ENCODE measurements around the gene SYNJ2.

The SYNJ2 gene

DNA sequence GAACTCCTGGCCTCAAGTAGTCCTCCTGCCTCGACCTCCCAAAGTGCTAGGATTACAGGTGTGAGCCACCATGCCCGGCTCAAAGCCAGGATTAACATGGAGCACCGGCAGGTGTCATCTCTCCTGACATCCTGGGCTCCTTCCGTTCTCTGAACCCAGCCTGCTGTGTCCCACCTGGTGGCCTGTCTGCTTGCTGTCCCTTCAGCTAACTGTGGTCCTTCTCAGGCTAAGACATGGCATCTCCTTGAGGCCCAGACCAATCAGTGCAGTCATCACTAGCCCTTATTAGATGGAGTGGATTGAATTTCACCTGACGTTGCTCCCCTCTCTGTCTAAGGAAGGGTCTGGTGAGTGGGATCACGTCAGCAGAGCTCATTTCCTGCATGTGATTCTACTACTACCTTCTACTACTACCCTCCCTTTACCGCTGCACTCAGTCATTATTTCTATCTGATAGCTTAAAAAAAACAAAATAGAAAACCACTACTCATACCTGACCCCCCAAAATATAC lies 28.0 kb upstream of the SYNJ2 start:
- peaks cover 9% of the 10 kb centered on the region for H3K4me1 ChIP-seq (ENCODE audit: low read length)
- no peak overlapping the region for H3K9ac ChIP-seq (ENCODE audit: low read length)
- peaks cover 5% of the 10 kb centered on the region; the same call in 1 of the 2 replicates for H3K27me3 ChIP-seq (ENCODE audit: low read depth, low read length)
- H3K79me2 ChIP-seq (ENCODE audit: low read length) = no peaks in the 10 kb centered on the region
- H2AFZ ChIP-seq (ENCODE audit: low read depth, low read length) = peak overlapping the region; percentile 19
- no peaks in the 10 kb centered on the region for H4K20me1 ChIP-seq (ENCODE audit: insufficient read depth, low read length)
- no peaks in the 10 kb centered on the region for H3K36me3 ChIP-seq (replicated peaks; ENCODE audit: low read depth, low read length)
- no peak overlapping the region for H3K27ac ChIP-seq (ENCODE audit: low read length)
- TF ChIP-seq, protein P1, sequence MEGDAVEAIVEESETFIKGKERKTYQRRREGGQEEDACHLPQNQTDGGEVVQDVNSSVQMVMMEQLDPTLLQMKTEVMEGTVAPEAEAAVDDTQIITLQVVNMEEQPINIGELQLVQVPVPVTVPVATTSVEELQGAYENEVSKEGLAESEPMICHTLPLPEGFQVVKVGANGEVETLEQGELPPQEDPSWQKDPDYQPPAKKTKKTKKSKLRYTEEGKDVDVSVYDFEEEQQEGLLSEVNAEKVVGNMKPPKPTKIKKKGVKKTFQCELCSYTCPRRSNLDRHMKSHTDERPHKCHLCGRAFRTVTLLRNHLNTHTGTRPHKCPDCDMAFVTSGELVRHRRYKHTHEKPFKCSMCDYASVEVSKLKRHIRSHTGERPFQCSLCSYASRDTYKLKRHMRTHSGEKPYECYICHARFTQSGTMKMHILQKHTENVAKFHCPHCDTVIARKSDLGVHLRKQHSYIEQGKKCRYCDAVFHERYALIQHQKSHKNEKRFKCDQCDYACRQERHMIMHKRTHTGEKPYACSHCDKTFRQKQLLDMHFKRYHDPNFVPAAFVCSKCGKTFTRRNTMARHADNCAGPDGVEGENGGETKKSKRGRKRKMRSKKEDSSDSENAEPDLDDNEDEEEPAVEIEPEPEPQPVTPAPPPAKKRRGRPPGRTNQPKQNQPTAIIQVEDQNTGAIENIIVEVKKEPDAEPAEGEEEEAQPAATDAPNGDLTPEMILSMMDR (IDR thresholded peaks at IDR 0.05; ENCODE audit: low read depth, low read length) = no peak
- no peak for TF ChIP-seq EZH2phosphoT487 (IDR thresholded peaks at IDR 0.05; ENCODE audit: low read depth)
- H3K4me2 ChIP-seq (ENCODE audit: low read length) = peak overlapping the region; percentile 69
- no peaks in the 10 kb centered on the region for H3K9me3 ChIP-seq (ENCODE audit: insufficient read depth, low read length)
- peak overlapping the region; percentile 54 for H3K4me3 ChIP-seq (ENCODE audit: low read length)

DNA sequence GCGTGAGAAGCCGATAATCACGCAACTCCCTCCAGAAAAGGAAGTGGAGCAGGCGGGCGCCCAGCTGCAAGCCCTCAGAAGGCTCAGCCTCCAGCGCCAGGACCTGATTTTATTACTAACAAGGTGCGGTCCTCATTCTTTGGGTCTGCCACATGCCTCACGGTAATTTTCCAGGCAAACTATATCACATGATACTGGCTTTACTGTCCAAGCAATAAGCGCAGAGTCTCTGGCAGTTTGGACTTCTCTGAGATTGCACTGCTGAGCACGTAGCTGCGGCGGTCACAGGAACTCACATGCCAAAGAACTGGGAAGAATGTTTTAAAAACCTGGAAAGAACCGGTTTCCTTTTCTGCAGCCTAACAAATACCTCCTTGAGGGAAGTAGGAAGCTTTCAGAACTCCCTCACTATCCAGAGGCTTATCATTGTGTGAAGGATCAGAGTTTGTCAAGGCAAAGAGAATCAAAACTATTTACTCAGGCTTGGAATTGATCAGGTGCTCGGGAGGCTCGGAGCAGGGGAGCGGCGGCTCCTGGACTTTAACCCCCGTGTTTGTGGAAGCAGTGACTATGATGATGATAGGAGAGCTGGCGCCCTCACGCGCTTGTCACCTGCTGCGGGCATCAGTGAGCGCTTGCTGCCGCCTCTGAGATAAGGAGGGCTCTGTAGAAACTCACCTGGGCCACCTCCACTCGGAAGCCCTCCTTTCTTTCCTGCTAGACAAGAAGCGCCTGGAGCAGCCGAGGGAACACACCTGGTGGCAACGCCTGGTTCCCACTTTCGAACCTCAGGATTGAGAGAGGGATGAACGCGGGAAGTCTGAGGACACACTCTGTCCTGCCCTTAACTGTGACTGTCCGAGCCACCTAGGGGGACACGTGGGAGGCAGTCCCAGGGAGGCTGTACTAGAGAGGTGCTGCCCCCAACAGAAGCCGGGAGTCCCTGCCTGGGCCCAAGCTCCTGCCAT lies 27.2 kb upstream of the SYNJ2 start:
- H3K27ac ChIP-seq (ENCODE audit: low read length) = no peak overlapping the region
- H2AFZ ChIP-seq (ENCODE audit: low read depth, low read length) = peak overlapping the region; percentile 19
- peak overlapping the region; percentile 54 for H3K4me3 ChIP-seq (ENCODE audit: low read length)
- peaks cover 9% of the 10 kb centered on the region for H3K4me1 ChIP-seq (ENCODE audit: low read length)
- no peaks in the 10 kb centered on the region for H4K20me1 ChIP-seq (ENCODE audit: insufficient read depth, low read length)
- peak overlapping the region; percentile 69 for H3K4me2 ChIP-seq (ENCODE audit: low read length)
- no peaks in the 10 kb centered on the region for H3K9me3 ChIP-seq (ENCODE audit: insufficient read depth, low read length)
- H3K36me3 ChIP-seq (replicated peaks; ENCODE audit: low read depth, low read length) = no peaks in the 10 kb centered on the region
- no peak overlapping the region for H3K9ac ChIP-seq (ENCODE audit: low read length)
- no peaks in the 10 kb centered on the region for H3K79me2 ChIP-seq (ENCODE audit: low read length)
- no peak for TF ChIP-seq EZH2phosphoT487 (IDR thresholded peaks at IDR 0.05; ENCODE audit: low read depth)
- TF ChIP-seq, protein P1 (IDR thresholded peaks at IDR 0.05; ENCODE audit: low read depth, low read length) = peak; percentile 12
- H3K27me3 ChIP-seq (ENCODE audit: low read depth, low read length) = peaks cover 5% of the 10 kb centered on the region; the same call in 1 of the 2 replicates

DNA sequence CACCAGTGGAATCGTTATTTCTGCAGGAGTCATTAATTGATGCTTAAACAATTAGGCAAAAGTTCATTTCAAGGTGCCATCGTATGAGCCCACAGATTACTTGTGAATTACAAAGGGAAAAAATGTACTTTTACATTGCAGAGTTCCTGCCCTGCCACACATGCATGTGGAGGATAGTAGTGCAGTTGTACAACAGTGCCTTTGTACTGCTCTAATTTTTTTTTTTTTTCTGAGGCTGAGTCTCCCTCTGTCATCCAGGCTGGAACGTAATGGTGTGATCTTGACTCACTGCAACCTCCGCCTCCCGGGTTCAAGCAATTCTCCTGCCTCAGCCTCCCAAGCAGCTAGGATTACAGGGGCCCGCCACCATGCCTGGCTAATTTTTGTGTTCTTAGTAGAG lies 26.0 kb upstream of the SYNJ2 start:
- TF ChIP-seq, protein P1 (IDR thresholded peaks at IDR 0.05; ENCODE audit: low read depth, low read length) = no peak
- no peak for TF ChIP-seq EZH2phosphoT487 (IDR thresholded peaks at IDR 0.05; ENCODE audit: low read depth)
- Histone ChIP-seq H3K36me3 (replicated peaks; ENCODE audit: low read depth, low read length) (no peaks in the 10 kb centered on the region), H3K4me1 (ENCODE audit: low read length) (peaks cover 9% of the 10 kb centered on the region), H3K79me2 (ENCODE audit: low read length) (no peaks in the 10 kb centered on the region), H3K4me3 (ENCODE audit: low read length) (no peak overlapping the region), H3K9ac (ENCODE audit: low read length) (no peak overlapping the region), H3K9me3 (ENCODE audit: insufficient read depth, low read length) (no peaks in the 10 kb centered on the region), H3K4me2 (ENCODE audit: low read length) (no peak overlapping the region), H2AFZ (ENCODE audit: low read depth, low read length) (no peak overlapping the region), H4K20me1 (ENCODE audit: insufficient read depth, low read length) (no peaks in the 10 kb centered on the region), H3K27ac (ENCODE audit: low read length) (no peak overlapping the region), H3K27me3 (ENCODE audit: low read depth, low read length) (peaks cover 5% of the 10 kb centered on the region; the same call in 1 of the 2 replicates)

DNA sequence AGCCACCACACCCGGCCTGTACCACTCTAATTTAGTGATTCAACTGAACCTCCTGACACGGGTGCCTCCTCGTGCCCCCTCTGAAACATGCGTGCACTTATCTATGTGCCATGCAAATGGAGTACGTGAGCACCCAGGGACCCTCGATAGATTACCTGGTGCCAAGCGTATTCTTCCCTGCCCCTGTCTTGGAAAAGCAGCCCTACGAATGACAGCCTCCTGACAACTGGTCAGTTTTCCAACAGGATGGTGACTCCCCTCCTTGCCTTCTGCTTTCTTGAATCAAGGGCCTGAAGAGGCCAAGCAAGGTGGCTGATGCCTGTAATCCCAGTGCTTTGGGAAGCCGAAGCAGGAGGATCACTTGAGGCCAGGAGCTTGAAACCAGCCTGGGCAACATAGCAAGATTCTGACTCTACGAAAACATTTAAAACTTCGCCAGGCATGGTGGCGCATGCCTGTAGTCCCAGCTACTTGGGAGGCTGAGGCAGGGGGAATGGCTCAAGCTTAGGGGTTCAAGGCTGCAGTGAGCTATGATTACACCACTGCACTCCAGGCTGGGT lies 25.4 kb upstream of the SYNJ2 start:
- Histone ChIP-seq H3K36me3 (replicated peaks; ENCODE audit: low read depth, low read length) (no peaks in the 10 kb centered on the region), H3K27ac (ENCODE audit: low read length) (no peak overlapping the region), H3K4me1 (ENCODE audit: low read length) (peaks cover 9% of the 10 kb centered on the region), H3K27me3 (ENCODE audit: low read depth, low read length) (peaks cover 5% of the 10 kb centered on the region; the same call in 1 of the 2 replicates), H4K20me1 (ENCODE audit: insufficient read depth, low read length) (no peaks in the 10 kb centered on the region), H2AFZ (ENCODE audit: low read depth, low read length) (no peak overlapping the region), H3K9me3 (ENCODE audit: insufficient read depth, low read length) (no peaks in the 10 kb centered on the region), H3K4me2 (ENCODE audit: low read length) (no peak overlapping the region), H3K4me3 (ENCODE audit: low read length) (no peak overlapping the region), H3K9ac (ENCODE audit: low read length) (no peak overlapping the region), H3K79me2 (ENCODE audit: low read length) (no peaks in the 10 kb centered on the region)
- TF ChIP-seq, protein P1 (IDR thresholded peaks at IDR 0.05; ENCODE audit: low read depth, low read length) = no peak
- no peak for TF ChIP-seq EZH2phosphoT487 (IDR thresholded peaks at IDR 0.05; ENCODE audit: low read depth)
